HG02884 (cell line): Measurements from ENCODE around the gene WDR5.

ENCODE experiments used
- ATAC-seq: cut with Tn5 transposase; IDR thresholded peaks from one replicate; pipeline ENCODE4 v1.9.1; 2021; ENCODE audit warnings: mild to moderate bottlenecking, moderate library complexity; ENCODE audit not compliant: unreplicated experiment

WDR5 gene

DNA sequence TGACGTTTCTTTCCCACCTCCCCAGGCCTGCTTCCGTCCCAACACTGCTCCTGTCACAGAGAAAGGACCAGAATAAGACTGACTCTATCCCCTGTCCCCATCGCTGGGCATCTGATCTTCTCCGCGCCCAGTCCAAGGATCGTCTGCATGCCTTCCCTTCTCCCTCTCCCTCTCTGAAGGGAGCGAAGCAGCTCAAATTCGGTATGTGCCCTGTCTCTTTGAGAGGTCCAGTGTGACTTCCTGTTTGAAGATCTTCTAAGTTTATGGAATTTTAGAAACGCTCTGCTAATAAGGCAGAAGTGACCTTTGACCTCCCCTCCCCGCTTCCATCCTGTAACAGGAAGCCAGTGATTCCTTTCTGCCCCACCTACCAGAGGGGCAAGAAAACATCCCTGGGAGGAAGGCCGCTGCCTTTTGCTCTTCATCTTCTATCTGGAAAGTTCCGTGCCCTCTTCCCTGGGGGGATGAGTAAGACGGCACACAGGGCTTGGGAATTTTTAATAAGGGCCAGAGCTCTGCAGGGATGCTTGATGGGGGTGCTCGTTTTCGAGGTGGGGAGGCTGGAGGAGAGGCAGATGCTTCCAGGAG, 69.2 kb downstream of the WDR5 start:
- ATAC-seq, result no peak

DNA sequence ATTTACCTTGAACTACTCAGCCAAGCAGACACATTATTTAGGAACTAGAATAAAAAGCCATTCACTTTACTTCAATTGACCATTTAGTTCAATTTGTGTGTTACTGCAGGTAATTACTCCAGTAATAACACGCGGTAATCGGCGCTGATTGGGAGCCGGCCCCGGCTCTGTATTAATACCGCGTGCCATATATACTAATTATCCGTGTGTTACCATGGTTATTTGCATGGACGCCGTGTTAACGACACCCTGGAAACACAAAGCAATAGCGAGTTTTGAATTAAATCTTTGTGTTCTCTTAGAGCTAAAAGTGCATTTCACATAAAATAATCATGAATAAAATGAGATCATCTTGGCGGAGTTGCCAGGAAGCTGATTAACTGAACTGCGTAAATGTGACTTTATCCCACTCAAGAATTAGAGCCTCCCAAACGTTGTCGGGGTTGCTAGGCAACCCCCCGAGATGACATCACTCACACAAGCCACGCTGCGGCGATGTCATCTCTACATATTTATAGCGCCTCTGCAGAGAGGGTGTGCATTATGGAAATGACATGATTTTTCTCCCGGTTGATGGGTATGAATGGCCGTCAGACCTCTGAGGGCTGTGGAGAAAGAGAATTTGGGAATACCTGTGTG, 69.9 kb downstream of the WDR5 start:
- ATAC-seq, result no peak

DNA sequence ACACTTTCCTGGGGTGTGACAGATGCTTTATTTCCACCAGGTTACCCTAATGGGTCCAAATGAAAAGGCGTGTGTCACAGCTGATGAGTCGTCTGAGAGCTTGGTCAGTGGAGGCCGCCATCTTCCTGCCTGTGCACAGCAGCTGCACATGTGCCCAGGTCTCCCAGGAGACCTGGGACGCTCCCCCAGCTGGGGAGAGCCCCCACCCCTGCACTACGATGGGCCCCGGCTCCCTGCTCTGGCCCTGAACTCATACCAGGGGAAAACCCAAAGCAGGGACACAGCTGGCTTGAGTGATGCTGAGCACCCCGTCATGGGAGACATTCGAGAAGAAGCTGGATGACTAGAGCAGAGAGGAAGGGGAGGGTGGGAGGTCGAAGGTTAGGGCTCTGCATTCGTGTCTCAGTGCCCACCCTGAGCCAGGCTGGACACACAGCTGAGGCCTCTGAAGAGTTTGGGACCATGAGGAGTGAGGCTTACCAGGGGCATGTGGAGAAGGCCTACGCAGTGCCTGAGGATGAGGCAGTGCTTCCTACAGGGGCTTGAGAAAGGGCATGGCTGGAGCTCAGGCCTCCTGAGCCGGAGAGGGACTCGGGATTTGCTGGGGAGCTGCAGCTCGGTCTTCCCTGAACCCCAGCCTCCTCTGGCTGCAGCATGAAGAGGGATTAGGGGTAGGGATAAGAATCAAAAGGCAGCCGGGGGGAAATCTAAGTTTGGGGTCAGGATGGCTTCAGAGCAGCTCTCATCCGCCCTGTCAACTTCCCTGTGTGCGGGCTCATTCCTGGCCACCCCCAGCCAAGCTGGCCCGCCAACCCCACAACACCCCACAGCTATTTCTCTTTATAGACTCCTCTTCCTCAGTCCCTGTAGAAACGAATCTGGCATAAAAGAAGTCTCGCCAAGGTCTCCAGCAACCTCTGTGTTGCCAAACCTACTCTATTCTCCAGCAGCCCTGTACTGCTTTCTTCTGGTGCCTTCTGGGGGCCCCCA, 70.7 kb downstream of the WDR5 start:
- no peak for ATAC-seq

DNA sequence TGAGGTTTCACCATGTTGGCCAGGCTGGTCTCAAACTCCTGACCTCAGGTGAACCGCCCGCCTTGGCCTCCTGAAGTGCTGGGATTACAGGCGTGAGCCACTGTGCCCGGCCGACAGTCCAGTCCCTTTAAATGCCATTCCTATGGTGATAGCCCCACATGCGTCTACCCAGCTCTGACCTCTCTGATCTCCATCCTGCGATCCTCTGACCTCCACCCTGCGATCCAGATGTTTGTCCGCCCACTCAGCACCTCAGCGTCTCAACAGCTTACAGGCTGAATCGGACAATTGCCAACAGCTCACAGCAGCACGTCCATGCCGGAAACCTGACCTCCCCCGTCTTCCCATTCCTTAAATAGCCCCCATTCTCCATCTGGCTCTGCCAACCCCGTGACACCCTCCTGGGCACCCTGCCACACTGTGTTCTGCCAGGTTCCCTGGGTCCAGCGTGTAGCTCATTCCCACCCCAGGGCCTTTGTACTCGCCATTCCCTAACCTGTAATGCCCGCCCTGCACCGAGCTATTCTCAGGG, 72.5 kb downstream of the WDR5 start:
- ATAC-seq, result no peak

DNA sequence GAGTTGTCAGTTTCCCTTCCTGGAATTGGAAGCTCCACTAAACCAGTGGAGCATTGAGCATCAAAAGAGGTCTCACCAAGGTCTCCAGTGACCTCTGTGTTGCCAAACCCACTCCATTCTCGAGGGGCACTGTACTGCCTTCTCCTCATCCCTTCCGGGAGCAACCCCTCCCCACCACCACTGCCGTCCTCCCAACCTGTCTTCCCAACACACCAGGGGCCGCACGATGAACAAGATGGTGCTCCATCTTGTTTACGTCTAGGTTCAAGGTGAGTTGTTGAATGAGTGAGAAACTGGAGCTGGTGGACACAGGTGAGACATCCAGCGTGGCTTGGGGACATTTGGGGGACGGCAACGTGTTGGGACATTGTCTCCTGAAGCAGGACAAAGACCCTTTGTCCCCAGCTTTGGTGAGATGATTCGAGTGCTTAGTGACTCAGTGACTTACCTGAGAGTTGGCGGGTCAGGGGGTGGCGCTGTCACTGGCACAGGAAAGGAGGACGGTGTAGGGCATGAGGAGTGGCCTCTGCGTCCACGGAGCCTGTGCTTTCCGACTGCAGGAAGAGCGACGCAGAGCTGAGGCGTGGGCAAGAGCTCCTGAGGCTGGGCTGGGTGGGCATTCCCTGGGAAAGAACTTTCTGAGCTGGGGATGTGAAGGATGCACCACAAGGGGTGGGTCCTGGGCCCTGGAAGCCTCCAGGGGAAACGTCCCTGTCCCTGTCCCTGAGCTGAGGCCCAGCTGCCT, 73.3 kb downstream of the WDR5 start:
- ATAC-seq, result no peak
